Measurements from ENCODE around the gene GDI1.

GRCh38 chrX:154420402-154420756 lies 16.6 kb upstream of the GDI1 start:
- no peak for TF ChIP-seq POLR2AphosphoS5 (IDR thresholded peaks at IDR 0.05)
- TF ChIP-seq CTCF (IDR thresholded peaks at IDR 0.05): no peak
- TF ChIP-seq POLR2A (IDR thresholded peaks at IDR 0.05): no peak
- no peak for TF ChIP-seq EP300 (IDR thresholded peaks at IDR 0.05)

All from stomach (tissue), 4 donors.